Stimulated activated CD8-positive, alpha-beta memory T cell treated with anti-CD3 and anti-CD28 coated beads, Interleukin-7, amount 100 ng/mL, for 1 hour (primary cell): ENCODE results near the gene TPRG1.
"Not testable (repeated sequence)": the region's sequence is repeated elsewhere in the genome, so short reads cannot be mapped to it uniquely, and the experiment has no call there.

Experiments
- DNase-seq, 2 donors: peaks; one replicate each; pipeline ENCODE4 v3.0.0-alpha.2; 2020; ENCODE audit warnings: low read depth in 2 of 2

TPRG1 gene

DNA sequence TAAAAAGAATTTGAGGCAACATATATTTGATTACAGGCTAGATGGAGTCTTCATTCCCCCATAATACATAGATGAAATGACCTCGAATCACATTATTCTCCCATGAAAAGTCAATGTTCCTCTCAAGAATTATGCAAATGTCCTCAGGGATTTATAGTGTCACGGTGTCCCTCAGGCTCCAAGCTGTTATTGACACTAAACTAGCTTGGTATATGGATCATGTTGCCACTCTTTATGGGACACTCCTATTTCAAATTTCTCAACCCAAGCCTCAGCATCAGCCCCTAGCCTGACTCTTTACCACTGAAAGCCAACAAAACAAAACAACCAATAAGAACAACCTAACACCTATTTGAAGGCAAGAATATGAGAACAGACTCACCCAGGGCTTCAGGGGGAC is 139.8 kb downstream of the TPRG1 start:
- no peak for DNase-seq

DNA sequence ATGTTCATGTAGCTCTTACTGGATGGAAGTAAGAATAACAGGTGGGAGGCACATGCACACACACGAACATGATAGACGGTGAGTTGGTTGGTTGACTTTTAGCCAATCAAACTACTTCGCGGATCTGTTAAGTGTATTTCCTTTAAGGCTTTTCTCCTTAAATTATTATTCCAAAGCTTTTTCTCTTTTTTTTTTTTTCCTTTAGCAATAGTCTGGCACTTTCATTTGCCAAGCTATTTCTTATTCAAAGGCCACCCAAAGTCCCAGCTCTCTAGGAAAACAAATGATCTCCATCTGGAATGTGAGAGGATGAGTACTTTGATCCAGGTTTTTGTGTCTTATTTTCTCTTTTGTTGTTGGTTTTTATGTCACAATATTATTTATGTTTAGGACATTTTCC is 141.1 kb downstream of the TPRG1 start:
- no peak for DNase-seq

GRCh38 chr3:189316296-189317019 is 144.7 kb downstream of the TPRG1 start:
- DNase-seq: no peak

DNA sequence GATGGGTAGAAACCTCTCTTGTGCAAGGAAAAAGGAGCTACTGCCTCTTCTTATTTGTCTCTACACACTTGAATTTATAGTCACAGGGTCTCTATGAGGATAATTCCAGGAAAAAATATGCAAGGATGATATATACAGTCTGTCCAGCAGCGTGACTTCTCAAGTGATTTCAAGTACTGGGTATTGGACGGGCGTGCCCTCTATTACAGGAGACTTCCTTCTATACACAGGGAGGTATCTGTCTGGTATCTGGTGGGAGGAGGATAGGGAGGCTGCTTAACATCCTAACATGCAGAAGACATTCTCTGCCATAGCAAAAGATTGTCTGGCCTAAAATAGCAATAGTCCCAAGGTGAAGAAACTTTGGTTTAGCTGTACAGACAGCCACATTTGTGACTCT is 146.1 kb downstream of the TPRG1 start:
- no peak for DNase-seq

DNA sequence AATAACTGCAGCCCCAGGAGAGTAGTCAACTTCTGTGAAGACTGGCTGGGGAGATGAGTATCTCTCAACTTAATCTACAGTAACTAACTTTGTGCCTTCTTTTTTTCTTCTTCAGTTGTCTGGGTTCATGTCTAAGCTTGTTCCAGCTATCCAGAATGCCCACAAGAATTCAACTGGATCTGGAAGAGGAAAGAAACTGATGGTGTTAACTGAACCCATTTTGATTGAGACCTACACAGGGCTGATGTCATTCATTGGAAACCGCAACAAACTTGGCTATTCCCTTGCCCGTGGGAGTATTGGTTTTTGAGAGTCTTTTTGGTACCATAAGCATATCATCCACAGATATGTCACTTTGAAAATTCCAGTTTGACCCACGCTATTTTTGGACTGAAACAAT is 148.7 kb downstream of the TPRG1 start:
- no peak for DNase-seq

DNA sequence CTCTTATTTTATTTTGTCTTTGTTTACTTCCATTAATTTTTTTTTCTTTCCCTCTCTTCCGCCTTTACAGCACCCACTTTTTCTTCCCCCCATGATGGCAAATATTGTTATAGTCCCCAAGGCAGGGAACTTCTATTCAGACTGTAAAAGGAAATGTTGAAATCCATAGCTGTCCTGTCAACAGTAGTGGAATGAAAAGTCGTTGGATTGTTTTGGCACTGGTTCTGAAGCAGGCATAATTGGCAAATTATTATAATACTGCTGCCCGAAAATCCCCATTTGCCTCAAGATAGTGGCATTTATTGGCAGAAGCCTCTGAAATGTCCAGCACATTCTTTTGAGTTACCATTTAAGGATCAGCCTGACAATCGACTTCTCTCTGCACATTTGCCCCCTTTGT is 150.6 kb downstream of the TPRG1 start:
- DNase-seq: no peak

DNA sequence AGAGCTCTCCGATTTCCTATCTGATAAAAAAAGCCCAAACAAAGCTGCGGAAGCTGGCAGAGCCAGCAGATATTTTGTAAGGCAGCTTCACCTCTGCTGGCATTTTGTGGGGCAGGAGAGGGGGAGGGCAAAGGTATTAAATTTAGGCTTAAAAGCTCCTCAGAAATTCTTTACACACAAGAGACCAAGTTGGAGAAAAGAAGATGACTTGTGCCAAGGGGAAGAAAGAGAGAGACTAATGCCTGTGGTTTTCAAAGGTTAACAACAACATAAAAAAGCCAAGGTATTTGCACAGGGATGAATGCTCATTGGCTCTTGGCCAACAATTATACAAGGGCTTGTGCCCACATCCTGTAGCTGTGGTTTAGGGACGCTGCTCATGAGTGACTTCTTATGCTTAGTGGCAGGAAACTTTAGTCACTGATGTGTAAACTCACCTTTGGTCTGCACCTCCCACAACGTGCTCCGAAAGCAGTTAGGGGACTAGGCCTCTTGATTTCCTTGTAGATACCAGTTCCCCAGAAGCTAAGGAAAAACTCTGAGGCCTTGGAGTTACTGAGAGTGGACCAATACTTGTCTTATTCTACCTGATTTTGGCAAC is 152.9 kb downstream of the TPRG1 start:
- DNase-seq: peak; percentile 34 to 45

- no peak for DNase-seq
Measured at GRCh38 chr3:189325454-189325853, 153.7 kb downstream of the TPRG1 start.

DNA sequence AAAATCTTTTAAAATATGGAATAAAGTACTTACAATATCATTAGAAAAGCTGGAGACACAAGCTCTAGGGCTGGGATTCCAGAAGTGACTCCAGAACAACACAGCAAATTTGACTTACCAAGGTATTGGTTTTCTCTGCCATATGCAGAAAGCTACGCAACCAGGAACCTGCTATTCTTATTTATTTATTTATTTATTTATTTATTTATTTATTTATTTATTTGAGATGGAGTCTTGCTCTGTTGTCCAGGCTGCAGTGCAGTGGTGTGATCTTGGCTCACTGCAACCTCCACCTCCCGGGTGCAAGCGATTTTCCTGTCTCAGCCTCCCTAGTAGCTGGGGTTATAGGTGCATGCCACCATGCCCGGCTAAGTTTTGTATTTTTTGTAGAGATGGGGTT is 157.9 kb downstream of the TPRG1 start:
- DNase-seq: not testable (repeated sequence)

GRCh38 chr3:189330066-189330465 is 158.3 kb downstream of the TPRG1 start:
- DNase-seq: no peak

- DNase-seq: no peak
Measured at GRCh38 chr3:189331002-189331418, 159.2 kb downstream of the TPRG1 start.

DNA sequence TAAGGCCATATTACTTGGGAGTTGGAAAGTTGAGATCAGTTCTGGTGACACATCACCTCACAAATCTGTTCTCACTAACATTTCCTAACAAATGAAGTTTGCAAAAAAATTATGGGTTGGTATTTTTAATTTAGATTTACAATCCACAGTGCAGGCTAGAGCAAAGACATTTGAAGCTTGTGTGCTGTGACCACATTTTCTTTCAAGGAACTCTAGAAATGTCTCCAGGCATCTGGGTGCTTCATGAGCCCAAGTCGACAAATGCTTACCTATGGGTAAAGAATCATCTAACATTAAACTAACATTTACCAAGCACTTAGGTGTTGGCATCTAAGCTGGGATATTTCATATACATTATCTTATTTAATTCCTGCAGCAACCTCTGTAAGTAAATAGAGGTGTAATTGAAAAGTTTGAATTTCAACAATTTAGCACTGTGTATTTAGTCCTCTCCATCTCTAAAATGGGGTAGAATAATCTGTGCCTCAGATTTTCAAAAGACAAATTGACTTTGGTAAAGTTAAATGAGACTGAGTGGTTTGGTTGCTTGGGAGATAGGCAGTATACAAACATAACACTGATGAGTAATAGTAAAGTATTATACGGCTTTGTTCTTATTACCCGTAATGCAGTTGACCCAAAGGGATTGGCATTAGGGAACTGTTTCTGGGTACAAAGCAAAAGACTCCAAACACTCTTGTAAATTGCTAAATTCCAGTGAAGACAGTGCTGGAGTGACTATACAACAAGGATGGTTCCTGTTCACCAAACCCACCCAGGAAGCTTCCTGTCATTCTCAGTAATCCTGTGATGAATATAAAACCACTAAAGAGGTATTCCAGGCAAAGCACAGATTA is 162.5 kb downstream of the TPRG1 start:
- DNase-seq: no peak

- no peak for DNase-seq
Measured at GRCh38 chr3:189337673-189338091, 165.9 kb downstream of the TPRG1 start.

DNA sequence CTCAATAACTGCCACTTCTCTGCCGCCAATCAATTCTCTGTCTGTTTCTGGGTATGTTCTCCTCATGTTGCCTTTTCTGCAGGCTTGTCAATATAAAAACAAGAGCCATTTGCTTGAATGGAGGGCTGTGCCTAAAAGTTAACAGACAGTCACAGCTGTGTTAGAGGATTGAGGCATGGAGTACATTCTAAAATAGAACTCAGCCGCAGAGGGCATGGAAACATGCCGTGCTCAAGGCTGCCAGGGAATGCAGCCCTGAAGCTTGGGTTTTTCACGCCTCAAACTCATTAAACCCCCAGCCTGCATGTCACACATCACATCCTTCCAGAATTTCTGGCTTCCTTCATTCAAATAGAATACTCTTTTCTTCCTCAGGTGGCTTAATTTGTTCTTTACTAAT is 166.6 kb downstream of the TPRG1 start:
- no peak for DNase-seq

DNA sequence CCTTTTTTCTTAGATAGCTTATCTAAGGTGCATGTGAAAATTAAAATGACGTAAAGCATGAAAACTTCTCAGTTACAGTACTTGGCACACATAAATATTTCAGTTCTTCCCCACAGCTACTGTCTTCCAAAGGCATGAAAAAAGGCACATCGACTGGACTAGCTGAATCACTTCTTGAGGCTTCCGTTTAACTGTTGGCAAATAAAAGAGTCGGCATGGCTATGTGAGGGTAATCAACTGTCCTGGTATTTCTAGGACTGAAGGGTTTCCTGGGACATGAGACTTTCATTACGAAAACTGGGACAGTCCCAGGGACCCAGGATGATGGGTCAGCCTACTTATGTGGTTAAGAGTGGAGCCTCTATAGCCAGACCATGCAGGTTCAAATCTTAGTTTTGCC is 168.2 kb downstream of the TPRG1 start:
- no peak for DNase-seq

DNA sequence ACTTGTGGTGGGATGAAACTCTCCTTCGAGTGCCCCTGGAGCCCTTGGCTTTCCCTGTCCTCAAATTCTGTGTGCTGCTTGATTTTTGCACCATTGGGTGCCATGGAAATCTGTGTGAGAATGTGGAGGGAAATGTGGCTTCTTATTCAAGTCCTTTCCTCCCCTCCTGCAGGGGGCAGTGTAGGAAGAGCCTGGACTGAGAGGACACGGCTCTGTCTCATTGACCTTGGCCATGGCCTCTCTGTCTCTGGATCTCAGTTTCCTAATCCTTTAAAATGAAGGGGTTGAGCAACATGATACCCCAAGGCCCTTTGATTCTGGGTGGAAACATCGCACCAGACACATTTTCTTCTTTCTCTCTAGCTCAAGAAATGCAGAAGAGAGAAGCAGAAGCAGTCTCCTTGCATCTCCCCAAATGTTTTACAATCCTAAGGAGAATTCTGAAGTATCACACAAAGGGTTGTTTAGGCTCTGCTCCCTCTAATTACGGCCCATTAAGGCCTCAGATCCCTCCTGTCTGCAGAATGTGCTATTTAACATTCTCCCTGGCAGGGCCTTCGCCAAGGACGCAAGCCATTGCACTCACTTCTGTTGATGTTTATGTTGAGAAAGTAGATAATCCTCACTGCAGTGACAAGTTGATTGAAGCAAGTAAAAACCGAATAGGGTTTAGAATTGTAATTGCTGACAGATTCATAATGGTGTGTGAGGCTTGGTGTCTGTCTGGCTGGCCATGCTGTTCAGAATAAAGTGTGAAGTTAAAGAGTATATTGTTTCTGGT is 169.1 kb downstream of the TPRG1 start:
- DNase-seq: no peak

- DNase-seq: no peak
Measured at GRCh38 chr3:189342811-189343210, 171.0 kb downstream of the TPRG1 start.

GRCh38 chr3:189344996-189345395 is 173.2 kb downstream of the TPRG1 start:
- DNase-seq: no peak

GRCh38 chr3:189349772-189350171 is 178.0 kb downstream of the TPRG1 start:
- DNase-seq: no peak

GRCh38 chr3:189353318-189353965 is 181.7 kb downstream of the TPRG1 start:
- DNase-seq: no peak
